Endodermal cell (in vitro differentiated cells): ENCODE results near the gene GPR6. TPM values are rescaled to one million over a fixed set of nuclear protein-coding genes. Genes with fewer than 3 reads are reported as not detected.

Experiments
- DNase-seq: peaks from one replicate; pipeline ENCODE4 v3.0.0-alpha.2; 2017
- H3K27ac ChIP-seq: 2 replicates; pipeline ENCODE4 v1.5.1; 2013; ENCODE audit warnings: mild to moderate bottlenecking, low read depth, low read length, moderate library complexity
- H3K27me3 ChIP-seq: 2 replicates; pipeline ENCODE4 v1.6.1; 2013; ENCODE audit warnings: mild to moderate bottlenecking, low read length, moderate library complexity; ENCODE audit not compliant: insufficient read depth, control insufficient read depth, poor library complexity, severe bottlenecking
- H3K36me3 ChIP-seq: 2 replicates; pipeline ENCODE4 v1.7.0; 2013; ENCODE audit warnings: mild to moderate bottlenecking, low read length, moderate library complexity; ENCODE audit not compliant: control insufficient read depth, insufficient read depth
- H3K4me1 ChIP-seq: one replicate; pipeline ENCODE4 v1.7.0; 2013; ENCODE audit warnings: low read length; ENCODE audit not compliant: control insufficient read depth, insufficient read depth
- H3K4me3 ChIP-seq: 2 replicates; pipeline ENCODE4 v1.5.1; 2013; ENCODE audit warnings: mild to moderate bottlenecking, low read length, moderate library complexity
- H3K9ac ChIP-seq: 2 replicates; pipeline ENCODE4 v1.6.1; 2013; ENCODE audit warnings: mild to moderate bottlenecking, low read length, moderate library complexity; ENCODE audit not compliant: poor library complexity, severe bottlenecking; ENCODE audit errors: extremely low read depth
- H3K9me3 ChIP-seq: 2 replicates; pipeline ENCODE4 v1.6.1; 2013; ENCODE audit warnings: mild to moderate bottlenecking, low read length, moderate library complexity; ENCODE audit not compliant: control insufficient read depth
- H3K27ac Mint-ChIP-seq: 2 replicates; pipeline ENCODE4 v1.8.0; 2020; ENCODE audit warnings: mixed read lengths
- H3K27me3 Mint-ChIP-seq: 2 replicates; pipeline ENCODE4 v1.8.0; 2021; ENCODE audit warnings: mild to moderate bottlenecking, mixed read lengths; ENCODE audit not compliant: insufficient read depth
- H3K36me3 Mint-ChIP-seq: 2 replicates; pipeline ENCODE4 v1.8.0; 2020; ENCODE audit warnings: low read depth, mixed read lengths
- H3K4me1 Mint-ChIP-seq: 2 replicates; pipeline ENCODE4 v1.8.0; 2020; ENCODE audit warnings: mixed read lengths
- H3K4me3 Mint-ChIP-seq: 2 replicates; pipeline ENCODE4 v1.8.0; 2020; ENCODE audit warnings: mild to moderate bottlenecking, moderate library complexity, mixed read lengths
- H3K9me3 Mint-ChIP-seq: 2 replicates; pipeline ENCODE4 v1.8.0; 2020; ENCODE audit warnings: mild to moderate bottlenecking, mixed read lengths
- CTCF ChIP-seq: fragments of 200-600 bp; sonication (generic); conservative IDR thresholded peaks from 2 replicates; pipeline ENCODE4 v1.5.0; 2021; ENCODE audit warnings: antibody characterized with exemption, mild to moderate bottlenecking
- WGBS, 2 experiments: methylation state at CpG; one replicate each; pipeline versions ENCODE4 v1.1.5 to v1.1.7; 2013; ENCODE audit warnings: missing lambda C conversion rate in 2 of 2, mixed read lengths in 1 of 2; ENCODE audit not compliant: insufficient coverage in 1 of 2, insufficient read length in 1 of 2; 5-methylcytosine and 5-hydroxymethylcytosine counted together
- total RNA-seq, 2 donors: library from RNA; stranded (reverse); fragmentation: NEBNext Ultra II Directional in 1 of 2; extraction: Animal tissue kit (Norgen Biotek cat#: 25700) in 1 of 2; gene quantifications; 2 replicates in 1 of 2; 3 replicates in 1 of 2; pipeline ENCODE4 v1.2.1, GENCODE V29; 2021

Gene GPR6
- total RNA-seq, 2 donors from 2014 or later: 0.24 TPM; not detected in 1

DNA sequence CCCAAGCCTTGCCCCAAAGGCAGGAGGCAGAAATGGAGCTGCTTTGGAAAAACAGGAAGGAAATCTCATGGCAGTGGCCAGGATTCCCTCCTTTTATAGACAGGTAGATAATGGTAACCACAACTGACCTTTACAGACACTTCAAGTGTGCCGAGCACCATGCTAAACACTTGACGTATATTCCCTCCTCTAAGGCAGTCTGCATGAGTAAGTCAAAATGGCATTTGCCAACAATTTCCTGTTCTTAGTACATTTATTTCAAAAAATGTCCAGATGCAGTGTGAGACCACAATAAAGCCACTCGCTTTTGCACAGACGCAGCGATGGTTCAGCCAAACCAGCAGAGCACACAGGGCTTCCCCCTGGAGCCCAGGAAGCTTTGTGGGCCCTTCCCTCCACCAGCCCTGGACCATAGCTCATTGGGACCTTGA lies 16.5 kb upstream of the GPR6 start:
- no peak overlapping the region for H3K27ac ChIP-seq
- peaks cover 16% of the 10 kb centered on the region for H3K9me3 ChIP-seq
- Mint-ChIP-seq H3K27me3 (peaks cover 7% of the 10 kb centered on the region), H3K4me3 (no peak overlapping the region), H3K4me1 (peaks cover 5% of the 10 kb centered on the region), H3K36me3 (no peaks in the 10 kb centered on the region), H3K9me3 (peaks cover 3% of the 10 kb centered on the region), H3K27ac (no peak overlapping the region)
- DNase-seq: no peak
- H3K4me3 ChIP-seq: no peak overlapping the region
- no peaks in the 10 kb centered on the region for H3K36me3 ChIP-seq
- no peaks in the 10 kb centered on the region for H3K27me3 ChIP-seq
- 95 to 96% methylated on average over 2 to 5 of the region's 5 CpGs for WGBS, 2 experiments
- H3K4me1 ChIP-seq: no peaks in the 10 kb centered on the region
- no peak for TF ChIP-seq CTCF
- H3K9ac ChIP-seq: no peak overlapping the region

GRCh38 chr6:109962271-109962670 lies 15.8 kb upstream of the GPR6 start:
- H3K36me3 ChIP-seq: no peaks in the 10 kb centered on the region
- H3K4me1 ChIP-seq: peaks cover 2% of the 10 kb centered on the region
- no peak overlapping the region for H3K27ac ChIP-seq
- WGBS, 2 experiments: 89 to 95% methylated on average over 5 of the region's 5 CpGs
- no peak overlapping the region for H3K9ac ChIP-seq
- H3K4me1 Mint-ChIP-seq: peaks cover 9% of the 10 kb centered on the region
- DNase-seq: no peak
- H3K27me3 Mint-ChIP-seq: peaks cover 7% of the 10 kb centered on the region
- no peaks in the 10 kb centered on the region for H3K36me3 Mint-ChIP-seq
- TF ChIP-seq CTCF: no peak
- H3K4me3 ChIP-seq: no peak overlapping the region
- no peaks in the 10 kb centered on the region for H3K27me3 ChIP-seq
- H3K9me3 ChIP-seq: peaks cover 16% of the 10 kb centered on the region
- no peak overlapping the region for H3K27ac Mint-ChIP-seq
- H3K9me3 Mint-ChIP-seq: peaks cover 3% of the 10 kb centered on the region
- no peak overlapping the region for H3K4me3 Mint-ChIP-seq

DNA sequence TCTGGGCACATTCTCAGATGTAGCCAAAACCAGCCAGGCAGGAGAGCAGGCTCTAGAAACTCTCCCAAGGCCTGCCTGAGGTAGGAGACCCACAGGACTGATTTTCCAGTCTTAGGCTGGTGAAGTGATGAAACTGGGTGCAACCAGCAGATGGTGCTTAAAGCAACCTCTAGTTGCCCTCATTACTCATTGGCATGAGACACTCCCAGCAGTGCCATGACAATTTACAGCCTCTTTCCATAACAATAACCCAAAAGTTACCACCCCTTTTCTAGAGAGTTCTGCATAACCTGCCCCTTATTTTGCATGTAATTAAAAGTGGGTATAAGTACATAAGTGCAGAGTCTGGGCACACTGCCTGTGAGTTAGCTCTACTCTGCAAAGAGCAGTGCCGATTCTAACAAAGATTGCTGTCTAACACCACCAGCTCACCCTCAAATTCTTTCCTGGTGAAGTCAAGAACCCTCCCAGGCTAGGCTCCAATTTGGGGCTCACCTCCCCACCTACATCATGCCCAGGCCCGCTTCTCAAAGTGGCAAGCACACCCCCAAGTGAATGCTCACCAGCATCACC lies 14.4 kb upstream of the GPR6 start:
- Histone ChIP-seq H3K9ac (no peak overlapping the region), H3K27me3 (peaks cover 4% of the 10 kb centered on the region), H3K27ac (no peak overlapping the region), H3K4me1 (peaks cover 9% of the 10 kb centered on the region), H3K9me3 (peaks cover 16% of the 10 kb centered on the region), H3K36me3 (no peaks in the 10 kb centered on the region), H3K4me3 (no peak overlapping the region)
- Mint-ChIP-seq H3K27me3 (peaks cover 7% of the 10 kb centered on the region), H3K4me3 (no peak overlapping the region), H3K27ac (no peak overlapping the region), H3K36me3 (no peaks in the 10 kb centered on the region), H3K9me3 (peaks cover 3% of the 10 kb centered on the region), H3K4me1 (peaks cover 20% of the 10 kb centered on the region)
- TF ChIP-seq CTCF: no peak
- no peak for DNase-seq
- WGBS, 2 experiments: 83 to 93% methylated on average over 1 to 2 of the region's 2 CpGs
